HCT116 (cell line): Measurements from ENCODE around the gene PSME4.

Experiments
- CTCF ChIP-seq, 3 experiments: fragments of 200-600 bp in 1 of 3; sonication (generic) in 1 of 3; IDR thresholded peaks in 2 of 3; conservative IDR thresholded peaks in 1 of 3; 2 replicates each; pipeline ENCODE4 v1.5.1; 2012 to 2017; ENCODE audit warnings: low read depth in 2 of 3, low read length in 2 of 3, antibody characterized with exemption in 1 of 3, borderline replicate concordance in 1 of 3, control low read depth in 1 of 3, mild to moderate bottlenecking in 1 of 3, mixed read lengths in 1 of 3, mixed run types in 1 of 3, moderate library complexity in 1 of 3; ENCODE audit not compliant: insufficient read depth in 1 of 3
- FOSL1 ChIP-seq: IDR thresholded peaks from 2 replicates; pipeline ENCODE4 v1.6.1; 2012; ENCODE audit warnings: low read depth

GRCh38 chr2:53945538-53945937 is 25.3 kb downstream of the PSME4 start:
- TF ChIP-seq CTCF (IDR thresholded peaks at IDR 0.05 in 2 of 3, conservative IDR thresholded peaks at IDR 0.05 in 1 of 3; ENCODE audit: borderline replicate concordance in 1 of 3, insufficient read depth in 1 of 3, low read depth in 2 of 3, low read length in 2 of 3) (no peak), FOSL1 (no peak)
